Measurements from ENCODE around the gene NCOA6.
"Not testable (repeated sequence)": the region's sequence is repeated elsewhere in the genome, so short reads cannot be mapped to it uniquely, and the experiment has no call there.

Gene NCOA6

GRCh38 chr20:34743039-34743438 is 82.4 kb downstream of the NCOA6 start:
- no peak for TF ChIP-seq ZNF274 (IDR thresholded peaks at IDR 0.05; ENCODE audit: low read depth, low read length)

DNA sequence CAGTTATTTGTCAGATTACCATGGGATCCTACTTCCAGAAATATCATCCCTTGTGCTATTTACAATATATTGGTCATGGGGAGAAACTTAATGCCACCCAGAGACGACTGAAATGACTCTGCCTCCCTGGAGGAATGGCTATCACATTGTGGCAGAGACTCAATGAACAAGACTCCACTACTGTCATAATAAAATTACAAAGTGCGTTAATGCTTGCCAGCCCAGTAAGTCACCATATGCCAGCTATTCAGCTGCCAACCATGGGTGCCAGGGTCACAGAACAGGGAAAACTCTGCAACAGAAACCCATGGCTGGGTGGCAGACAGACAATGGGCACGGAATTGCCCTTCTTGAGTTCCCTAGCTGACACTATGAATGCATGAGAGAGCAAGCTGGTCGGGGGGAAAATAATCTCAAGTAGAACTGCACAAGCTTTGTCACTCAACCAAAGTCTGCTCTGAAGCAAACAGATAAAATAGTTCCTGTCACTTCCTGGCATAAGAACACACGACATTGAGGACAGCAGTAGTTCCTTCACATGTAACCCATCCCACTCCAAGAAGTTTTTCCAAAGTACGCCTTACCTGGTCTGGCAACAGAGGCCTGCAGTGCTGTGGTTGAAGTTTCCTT is 89.2 kb downstream of the NCOA6 start:
- no peak for TF ChIP-seq ZNF274 (IDR thresholded peaks at IDR 0.05; ENCODE audit: low read depth, low read length)
- no peak overlapping the region for H3K4me3 ChIP-seq (ENCODE audit: low read length)

More at GRCh38 chr20:34743039-34743438, 82.4 kb downstream of the NCOA6 start:
- H3K4me3 ChIP-seq (ENCODE audit: low read length): no peak overlapping the region

DNA sequence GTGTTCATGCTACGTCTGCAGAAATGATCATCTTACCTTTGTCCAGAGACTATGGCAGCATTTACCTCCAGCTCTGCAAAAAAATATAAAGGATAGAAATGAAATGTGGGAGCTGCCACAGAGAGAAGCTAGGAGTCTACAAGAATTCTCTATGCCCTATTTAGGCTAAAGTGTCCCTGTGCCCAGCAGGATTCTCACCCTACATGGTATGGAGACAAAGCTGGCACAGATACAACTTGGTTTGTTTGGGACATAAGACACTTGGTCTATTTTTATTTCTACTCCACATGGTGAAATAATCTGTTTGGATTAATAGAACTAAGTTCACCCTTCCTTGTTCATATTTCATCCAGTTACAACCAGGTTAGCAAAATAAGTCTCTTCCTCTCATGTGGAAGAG is 92.9 kb downstream of the NCOA6 start:
- no peak for TF ChIP-seq ZNF274 (IDR thresholded peaks at IDR 0.05; ENCODE audit: low read depth, low read length)
- no peak overlapping the region for H3K4me3 ChIP-seq (ENCODE audit: low read length)

- TF ChIP-seq ZNF274 (IDR thresholded peaks at IDR 0.05; ENCODE audit: low read depth, low read length): no peak
- H3K4me3 ChIP-seq (ENCODE audit: low read length): no peak overlapping the region
These were observed 96.0 kb downstream of the NCOA6 start for GRCh38 chr20:34729416-34729815.

DNA sequence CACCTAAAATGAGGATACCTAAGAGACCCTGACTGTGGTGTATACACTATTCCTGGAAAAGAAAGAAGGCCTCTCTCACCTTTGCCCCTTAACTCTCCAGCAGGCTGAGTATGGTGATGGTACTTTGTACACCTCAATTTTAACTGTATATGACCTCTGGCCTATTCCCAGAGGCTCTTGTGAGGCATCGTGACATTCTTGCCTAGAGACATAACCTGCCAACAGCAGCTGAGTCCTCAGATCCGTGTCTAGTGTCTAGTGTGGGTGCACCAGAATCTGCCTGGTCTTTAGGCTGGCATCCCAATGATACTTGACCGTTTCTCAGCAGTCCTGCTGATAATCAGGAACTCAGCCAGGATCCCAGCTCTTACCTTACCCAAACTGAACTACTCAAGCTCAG is 101.3 kb downstream of the NCOA6 start:
- no peak for TF ChIP-seq ZNF274 (IDR thresholded peaks at IDR 0.05; ENCODE audit: low read depth, low read length)
- no peak overlapping the region for H3K4me3 ChIP-seq (ENCODE audit: low read length)

GRCh38 chr20:34722560-34722959 is 102.9 kb downstream of the NCOA6 start:
- not testable (repeated sequence) for H3K4me3 ChIP-seq (ENCODE audit: low read length)

DNA sequence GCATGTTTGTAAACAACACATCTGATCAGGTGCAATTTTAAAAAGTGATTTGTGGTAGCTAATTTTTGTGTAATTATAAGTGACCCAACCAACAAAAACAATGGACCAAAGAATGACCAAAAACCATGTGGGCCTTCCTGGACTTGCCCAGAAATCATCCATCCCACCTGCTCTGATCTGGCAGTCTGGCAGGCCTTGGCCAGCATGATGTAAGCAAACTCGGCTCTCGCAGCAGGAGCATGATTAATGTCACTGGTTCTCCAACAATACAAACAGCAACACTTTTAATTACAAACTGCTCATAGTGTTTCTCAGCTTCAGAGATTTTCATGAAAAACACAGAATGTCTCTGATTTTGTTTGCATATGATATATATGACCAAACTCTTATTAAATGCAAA is 105.2 kb downstream of the NCOA6 start:
- no peak for TF ChIP-seq ZNF274 (IDR thresholded peaks at IDR 0.05; ENCODE audit: low read depth, low read length)

DNA sequence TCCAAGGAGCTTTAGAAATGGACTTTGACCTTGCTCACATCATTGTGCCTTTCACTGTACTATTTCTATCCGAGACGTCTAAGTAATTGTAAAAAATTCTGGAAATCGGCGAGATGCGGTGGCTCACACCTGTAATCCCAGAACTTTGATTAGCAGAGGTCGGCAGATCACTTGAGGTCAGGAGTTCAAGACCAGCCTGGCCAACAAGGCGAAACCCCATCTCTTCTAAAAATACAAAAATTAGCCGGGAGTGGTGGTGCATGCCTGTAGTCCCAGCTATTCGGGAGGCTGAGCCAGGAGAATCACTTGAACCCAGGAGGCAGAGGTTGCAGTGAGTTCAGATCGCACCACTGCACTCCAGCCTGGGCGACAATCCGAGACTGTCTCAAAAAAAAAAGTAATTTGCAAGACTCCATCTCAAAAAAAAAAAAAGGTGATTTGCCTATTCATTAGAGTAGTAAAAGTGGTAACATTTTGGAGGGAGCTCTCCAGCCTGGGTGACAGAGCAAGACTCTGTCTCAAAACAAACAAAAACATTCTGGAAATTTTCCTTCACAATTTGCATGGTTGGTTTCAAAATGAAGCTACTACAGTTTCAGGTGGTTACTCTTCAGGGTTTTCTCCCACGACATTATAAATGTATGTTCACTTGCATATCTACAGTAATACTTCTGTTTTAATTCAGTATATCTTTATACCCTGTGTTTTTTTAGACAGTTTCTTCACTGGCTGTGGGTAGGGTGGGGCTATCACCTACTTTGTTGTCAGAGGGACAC is 106.0 kb downstream of the NCOA6 start:
- not testable (repeated sequence) for H3K4me3 ChIP-seq (ENCODE audit: low read length)

More for the DNA sequence above, 105.2 kb downstream of the NCOA6 start:
- H3K4me3 ChIP-seq (ENCODE audit: low read length): no peak overlapping the region

DNA sequence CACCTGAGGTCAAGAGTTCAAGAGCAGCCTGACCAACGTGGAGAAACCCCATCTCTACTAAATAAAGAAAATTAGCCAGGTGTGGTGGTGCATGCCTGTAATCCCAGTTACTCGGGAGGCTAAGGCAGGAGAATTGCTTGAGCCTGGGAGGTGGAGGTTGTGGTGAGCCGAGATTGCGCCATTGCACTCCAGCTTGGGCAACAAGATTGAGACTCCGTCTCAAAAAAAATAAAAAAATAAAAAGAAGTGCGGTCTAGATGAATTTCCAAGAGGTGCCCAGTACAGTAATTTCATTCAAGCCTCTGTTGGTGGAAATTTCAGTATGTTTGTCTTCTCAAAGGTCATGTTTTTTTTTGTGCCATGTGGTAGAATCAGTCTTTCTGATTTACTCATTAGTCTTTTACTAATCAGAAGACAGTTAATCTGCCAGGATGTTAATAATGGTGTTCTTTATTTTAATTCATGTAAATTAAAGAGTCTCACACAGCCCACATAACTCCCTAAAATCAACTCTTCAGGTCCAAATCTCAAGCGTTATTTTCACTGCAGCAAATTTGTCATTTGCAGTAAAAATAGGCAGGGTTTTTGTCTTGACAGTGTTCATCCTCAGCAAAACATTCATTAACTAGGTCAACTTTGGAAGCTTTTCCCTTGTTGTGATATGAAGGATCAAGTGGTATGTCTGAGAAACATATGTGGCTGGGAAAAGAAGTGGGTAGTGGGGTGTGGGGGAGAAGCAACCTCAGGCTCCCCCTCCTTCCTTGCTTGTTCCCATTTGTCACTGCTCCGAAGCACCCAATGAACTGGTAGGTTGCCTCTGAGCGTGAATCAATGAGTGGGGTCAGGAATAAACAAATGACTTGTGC is 108.0 kb downstream of the NCOA6 start:
- H3K4me3 ChIP-seq (ENCODE audit: low read length): no peak overlapping the region
- TF ChIP-seq ZNF274 (IDR thresholded peaks at IDR 0.05; ENCODE audit: low read depth, low read length): no peak

DNA sequence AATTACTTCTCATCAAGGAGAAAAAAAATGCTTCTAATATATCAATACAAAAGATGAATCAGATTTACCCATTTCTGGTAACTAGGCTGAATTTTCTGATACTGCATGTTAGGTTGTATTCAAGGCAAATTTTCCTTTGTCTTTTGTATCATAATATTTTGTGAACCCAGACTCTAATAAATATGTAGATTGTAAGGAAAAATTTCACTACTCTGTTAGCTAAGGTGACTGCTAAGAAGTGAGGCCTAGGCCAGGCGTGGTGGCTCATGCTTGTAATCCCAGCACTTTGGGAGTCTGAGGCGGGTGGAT is 108.6 kb downstream of the NCOA6 start:
- TF ChIP-seq ZNF274 (IDR thresholded peaks at IDR 0.05; ENCODE audit: low read depth, low read length): no peak
- no peak overlapping the region for H3K4me3 ChIP-seq (ENCODE audit: low read length)

DNA sequence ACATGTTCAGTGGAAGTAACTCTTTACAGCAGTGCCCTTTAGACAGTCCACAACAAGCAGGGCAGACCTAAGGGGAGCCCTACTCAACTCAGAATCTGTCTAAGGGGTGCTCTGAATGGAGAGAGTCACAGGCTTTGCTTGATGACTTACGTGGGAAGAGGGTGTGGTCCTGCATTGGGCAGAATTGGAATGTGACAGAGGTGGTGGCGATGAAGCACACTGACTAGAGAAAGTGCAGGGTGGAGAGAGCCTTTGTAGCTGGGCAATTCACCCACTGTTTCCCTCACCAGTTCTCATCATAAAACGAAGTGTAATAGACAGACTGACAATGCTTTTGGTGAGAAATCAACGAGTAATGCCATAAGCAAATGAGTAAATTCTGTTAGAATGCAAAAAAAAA is 110.1 kb downstream of the NCOA6 start:
- no peak for TF ChIP-seq ZNF274 (IDR thresholded peaks at IDR 0.05; ENCODE audit: low read depth, low read length)
- H3K4me3 ChIP-seq (ENCODE audit: low read length): no peak overlapping the region

DNA sequence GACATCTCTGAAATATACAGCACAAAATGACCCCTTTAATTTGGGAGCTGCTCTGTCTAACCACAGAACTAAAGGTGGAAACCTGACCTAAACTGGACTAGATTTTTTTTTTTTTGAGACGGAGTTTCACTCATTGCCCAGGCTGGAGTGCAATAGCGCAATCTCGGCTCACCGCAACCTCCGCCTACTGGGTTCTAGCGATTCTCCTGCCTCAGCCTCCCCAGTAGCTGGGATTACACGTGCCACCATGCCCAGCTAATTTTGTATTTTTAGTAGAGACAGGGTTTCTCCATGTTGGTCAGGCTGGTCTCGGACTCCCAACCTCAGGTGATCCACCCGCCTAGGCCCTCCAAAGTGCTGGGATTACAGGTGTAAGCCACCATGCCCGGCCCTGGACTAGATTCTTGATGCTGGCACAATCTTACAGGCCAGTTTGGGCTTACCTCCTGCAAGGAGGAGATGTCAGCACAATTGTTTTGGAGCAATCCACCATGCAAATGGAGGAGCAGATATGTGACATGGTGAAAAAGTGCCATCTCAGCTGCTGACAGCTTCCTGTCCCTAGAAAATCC is 111.4 kb downstream of the NCOA6 start:
- not testable (repeated sequence) for H3K4me3 ChIP-seq (ENCODE audit: low read length)

DNA sequence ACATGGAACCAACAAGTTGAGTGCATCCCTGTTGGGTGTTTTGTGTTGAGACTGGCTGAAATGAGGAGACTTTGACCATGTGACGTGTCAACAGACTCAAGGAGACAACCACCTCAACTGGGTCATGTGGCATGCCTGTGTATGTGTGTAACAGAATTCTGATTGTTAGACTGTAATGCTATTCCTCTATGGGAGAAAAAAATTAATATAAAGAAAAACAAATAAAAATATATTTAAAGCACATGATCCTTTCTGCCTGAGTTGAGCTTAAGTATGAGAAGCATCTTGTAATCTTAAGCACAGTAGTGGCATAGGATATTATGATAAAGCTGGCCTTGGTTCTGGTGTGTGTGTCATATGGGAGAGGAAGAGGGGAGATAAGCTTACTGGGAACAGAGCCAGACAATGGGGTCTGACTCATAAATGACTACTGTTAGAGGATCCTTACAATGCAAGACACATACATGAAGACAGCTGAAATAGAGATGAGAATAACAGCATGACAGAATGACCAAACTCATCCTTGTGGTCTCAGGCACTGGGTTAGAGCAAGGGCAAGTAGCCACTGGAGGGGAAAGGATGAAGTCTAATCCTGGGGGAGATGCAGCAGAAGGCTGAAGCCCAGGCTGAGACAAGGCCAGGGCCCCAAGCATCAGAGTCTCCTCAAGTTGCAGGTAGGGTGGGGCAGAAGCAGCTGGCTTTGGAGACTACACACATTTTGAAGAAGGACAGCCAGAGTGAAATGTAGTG is 112.1 kb downstream of the NCOA6 start:
- H3K4me3 ChIP-seq (ENCODE audit: low read length): no peak overlapping the region
- TF ChIP-seq ZNF274 (IDR thresholded peaks at IDR 0.05; ENCODE audit: low read depth, low read length): no peak
